ENCODE measurements around the gene HPSE2.
A peak's percentile ranks its signal among the peaks of the same experiment; 100 is the strongest.

The HPSE2 gene

DNA sequence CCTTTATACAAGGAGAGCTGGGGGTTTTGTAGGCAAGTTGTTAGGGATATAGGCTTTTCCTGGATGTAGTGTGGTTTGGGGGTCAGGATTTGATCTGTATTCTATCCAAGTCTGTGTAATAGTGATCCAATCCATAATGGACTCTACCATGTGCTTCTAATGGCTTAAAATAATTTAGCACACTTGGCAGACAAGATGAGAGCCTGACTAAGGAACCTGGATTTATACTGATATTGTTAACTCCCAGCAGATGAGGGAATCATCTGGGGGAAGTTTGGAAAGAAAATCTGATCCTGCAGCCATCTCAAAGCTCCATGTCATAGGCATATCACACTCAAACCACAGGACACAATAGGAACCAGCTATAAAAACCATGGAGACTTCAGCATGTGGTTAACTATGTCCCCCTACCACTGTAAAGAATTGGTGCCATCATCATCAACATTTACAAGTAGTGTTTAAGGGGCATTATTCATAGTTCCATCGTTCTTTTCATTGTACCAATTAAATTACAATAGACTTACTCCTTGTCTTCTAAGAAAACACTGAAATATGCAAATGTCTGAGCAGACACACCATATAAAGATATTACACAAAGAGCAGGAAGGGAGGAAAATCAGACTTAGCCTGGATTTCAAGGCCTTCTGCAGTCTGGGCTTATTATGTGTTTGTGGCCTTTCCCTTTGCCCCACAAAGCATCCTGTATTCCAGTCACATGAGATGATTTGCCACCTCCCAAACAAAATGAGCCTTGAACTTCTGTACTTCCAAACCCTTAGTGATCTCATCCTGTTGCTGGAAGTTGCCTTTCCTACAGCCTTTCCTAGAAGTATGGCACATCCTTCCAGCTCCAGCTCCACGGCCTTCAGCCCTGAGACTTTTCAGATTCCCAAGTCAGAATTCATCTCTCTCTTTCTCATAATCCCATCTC lies 766.4 kb downstream of the HPSE2 start:
- no peak for DNase-seq (ENCODE audit: low read depth in 3 of 3, low spot score in 1 of 3)

- peak; percentile 28 to 49 (median 29) for DNase-seq (ENCODE audit: low read depth in 3 of 3, low spot score in 1 of 3)
Observed at GRCh38 chr10:98467506-98468318, 767.9 kb downstream of the HPSE2 start.

DNA sequence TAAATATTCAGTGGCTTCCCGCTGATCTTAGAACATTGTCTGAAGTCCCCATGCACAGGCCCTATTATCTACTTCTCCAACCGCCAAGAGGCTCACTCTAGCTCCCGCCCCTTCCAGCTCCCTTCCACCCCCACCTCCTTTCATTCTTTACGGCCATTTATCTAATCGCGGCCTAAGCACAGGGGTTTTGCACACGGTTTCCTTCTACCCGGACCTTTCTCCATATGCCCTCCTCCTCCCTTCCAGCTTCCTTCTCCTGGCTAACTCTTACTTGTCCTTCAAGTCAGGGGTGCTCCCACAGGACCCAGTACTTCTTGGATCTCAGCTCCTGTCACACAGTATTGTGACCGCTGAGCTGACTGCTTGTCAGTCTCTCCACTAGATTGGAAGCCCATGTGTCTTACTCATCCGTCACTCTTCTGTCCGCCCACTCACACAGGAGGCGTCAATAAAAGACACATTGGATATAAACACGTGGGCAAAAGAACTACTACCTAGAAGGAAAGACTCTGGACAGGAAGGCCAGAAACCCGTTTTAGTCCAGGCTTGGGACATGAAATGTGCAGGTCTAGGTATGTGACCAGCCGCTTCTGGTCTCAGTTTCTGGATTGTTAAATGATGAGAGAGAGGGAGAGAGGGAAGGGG lies 768.7 kb downstream of the HPSE2 start:
- no peak for DNase-seq (ENCODE audit: low read depth in 3 of 3, low spot score in 1 of 3)

DNA sequence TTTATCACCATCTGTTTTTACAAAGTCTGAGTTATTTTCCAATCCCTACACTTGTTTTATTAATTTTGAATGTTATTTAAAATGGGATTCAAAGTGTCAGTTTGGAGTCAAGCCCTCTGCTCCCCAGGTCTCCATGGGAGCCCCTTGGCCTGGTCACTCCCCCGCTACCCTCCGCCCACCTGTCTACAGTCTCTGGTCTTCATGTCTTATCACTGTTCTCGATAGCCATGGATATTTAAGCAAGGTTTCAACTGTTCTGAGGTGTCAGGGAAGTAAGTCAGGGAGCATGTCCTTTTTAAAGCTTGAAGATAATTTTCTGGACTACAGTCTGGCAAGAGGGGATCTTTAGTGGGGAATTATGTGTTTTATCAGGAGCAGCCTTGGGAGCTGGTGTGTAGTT lies 769.8 kb downstream of the HPSE2 start:
- DNase-seq (ENCODE audit: low read depth in 3 of 3, low spot score in 1 of 3), result no peak

DNA sequence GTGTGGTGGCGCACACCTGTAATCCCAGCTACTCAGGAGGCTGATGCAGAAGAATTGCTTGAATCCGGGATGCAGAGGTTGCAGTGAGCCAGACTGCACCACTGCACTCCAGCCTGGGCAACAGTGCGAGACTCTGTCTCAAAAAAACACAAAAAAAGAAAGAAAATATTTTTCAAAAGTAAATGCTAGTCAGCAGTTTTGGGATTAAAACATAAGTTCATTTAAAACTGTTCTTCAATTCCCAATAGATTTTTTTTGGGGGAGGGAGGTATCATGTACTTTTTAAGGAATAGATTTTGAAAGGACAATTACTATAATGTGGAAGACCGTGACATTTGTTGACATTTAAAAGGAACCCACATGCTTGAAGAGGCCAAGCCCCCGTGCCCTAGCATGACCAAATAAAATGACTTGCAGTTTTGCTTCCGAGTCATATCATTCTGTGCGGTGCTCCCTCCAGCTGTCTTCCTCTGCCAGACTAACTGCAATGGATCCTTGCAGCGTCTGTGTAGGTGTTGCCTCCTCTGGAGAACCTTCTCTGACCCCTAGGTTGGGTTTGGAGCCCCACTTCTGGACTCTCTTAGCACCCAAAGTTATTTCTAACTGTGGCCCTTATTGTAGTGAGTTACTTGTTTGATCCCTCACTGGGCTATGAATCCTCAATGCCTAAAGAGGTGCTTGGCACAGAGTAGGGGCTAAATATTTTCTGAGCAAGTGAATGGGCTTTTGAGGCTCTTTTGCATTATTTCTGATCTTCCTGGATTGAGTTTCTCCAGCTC lies 771.5 kb downstream of the HPSE2 start:
- DNase-seq (ENCODE audit: low read depth in 3 of 3, low spot score in 1 of 3), result no peak

DNA sequence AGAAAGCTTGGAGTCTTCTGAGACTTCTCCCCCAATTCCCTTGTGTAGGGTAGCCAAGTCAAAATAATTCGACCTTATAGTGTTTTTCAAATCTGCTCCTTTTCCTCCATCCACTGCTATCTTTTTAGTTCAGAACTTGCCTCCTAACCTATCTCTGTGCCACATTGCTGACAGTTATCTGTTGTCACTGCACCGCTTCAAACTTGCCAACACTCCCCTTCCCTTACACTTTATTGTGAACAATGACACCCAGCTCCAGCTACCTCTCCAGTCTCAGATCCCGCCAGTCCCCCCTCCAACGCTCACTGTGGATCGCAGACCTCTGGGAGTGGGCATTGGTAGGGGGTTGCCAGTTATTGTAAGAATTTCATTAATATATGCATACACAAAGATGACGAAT lies 772.6 kb downstream of the HPSE2 start:
- no peak for DNase-seq (ENCODE audit: low read depth in 3 of 3, low spot score in 1 of 3)

DNA sequence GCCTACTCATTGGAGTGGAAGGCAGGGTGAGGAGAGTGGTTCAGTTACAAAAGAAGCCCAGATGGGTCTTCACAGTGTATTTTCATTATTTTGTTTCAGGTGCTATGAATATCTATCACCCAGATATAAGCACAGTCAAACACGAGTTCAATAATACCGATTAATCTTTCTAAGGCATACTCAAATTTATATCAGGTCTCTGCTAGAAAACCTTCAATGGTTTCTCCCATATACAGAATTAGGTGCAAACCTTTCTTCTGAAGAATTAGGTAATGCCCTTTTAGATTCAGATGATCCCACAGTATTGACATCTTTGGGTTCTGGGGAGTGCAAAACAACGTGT lies 774.2 kb downstream of the HPSE2 start:
- DNase-seq (ENCODE audit: low read depth in 3 of 3, low spot score in 1 of 3), result no peak

- no peak for DNase-seq (ENCODE audit: low read depth in 3 of 3, low spot score in 1 of 3)
Observed at GRCh38 chr10:98460837-98461499, 774.7 kb downstream of the HPSE2 start.

- no peak for DNase-seq (ENCODE audit: low read depth in 3 of 3, low spot score in 1 of 3)
Observed at GRCh38 chr10:98458809-98459784, 776.6 kb downstream of the HPSE2 start.

DNA sequence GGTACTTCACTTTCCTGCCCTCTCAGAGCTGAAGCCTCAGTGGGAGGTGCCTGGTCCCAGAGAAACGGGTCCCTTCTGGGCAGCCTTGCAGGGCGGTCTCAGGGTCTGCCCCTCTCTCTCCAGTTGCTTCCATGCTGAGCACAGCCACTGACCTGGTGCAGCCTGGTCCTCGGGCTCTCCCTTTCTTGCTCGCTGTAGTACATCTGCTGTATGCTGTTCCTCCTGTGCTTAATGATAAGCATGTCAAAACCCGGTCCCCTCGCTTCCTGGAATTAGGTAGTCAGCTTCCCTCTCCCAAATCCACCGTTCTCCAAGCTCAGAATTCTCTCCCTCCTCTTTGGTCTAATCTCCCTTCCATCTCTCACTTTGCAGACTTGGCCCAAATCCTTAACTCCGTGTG lies 777.9 kb downstream of the HPSE2 start:
- no peak for DNase-seq (ENCODE audit: low read depth in 3 of 3, low spot score in 1 of 3)

GRCh38 chr10:98456686-98457482 lies 778.8 kb downstream of the HPSE2 start:
- no peak for DNase-seq (ENCODE audit: low read depth in 3 of 3, low spot score in 1 of 3)

GRCh38 chr10:98456043-98456570 lies 779.5 kb downstream of the HPSE2 start:
- no peak for DNase-seq (ENCODE audit: low read depth in 3 of 3, low spot score in 1 of 3)

DNA sequence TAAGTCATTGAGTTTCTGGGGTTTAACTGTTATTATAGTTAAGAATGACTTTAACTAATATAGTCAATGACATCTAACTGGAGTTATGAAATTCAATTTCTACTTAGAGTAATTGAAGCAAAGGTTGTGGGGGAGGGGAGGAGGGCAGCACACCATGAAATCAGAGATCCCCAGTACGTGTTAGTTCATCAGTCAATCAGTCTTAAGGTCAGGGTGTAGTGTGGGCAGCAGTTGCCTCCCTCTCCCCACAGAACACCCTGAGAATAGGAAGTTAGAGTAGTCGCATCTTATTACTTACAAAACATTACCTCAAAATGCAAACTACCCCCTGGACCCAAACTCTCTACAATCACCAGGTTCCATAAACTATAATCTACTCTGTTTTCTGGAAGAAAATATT lies 781.9 kb downstream of the HPSE2 start:
- DNase-seq (ENCODE audit: low read depth in 3 of 3, low spot score in 1 of 3), result no peak

GRCh38 chr10:98450618-98451017 lies 785.0 kb downstream of the HPSE2 start:
- no peak for DNase-seq (ENCODE audit: low read depth in 3 of 3, low spot score in 1 of 3)

DNA sequence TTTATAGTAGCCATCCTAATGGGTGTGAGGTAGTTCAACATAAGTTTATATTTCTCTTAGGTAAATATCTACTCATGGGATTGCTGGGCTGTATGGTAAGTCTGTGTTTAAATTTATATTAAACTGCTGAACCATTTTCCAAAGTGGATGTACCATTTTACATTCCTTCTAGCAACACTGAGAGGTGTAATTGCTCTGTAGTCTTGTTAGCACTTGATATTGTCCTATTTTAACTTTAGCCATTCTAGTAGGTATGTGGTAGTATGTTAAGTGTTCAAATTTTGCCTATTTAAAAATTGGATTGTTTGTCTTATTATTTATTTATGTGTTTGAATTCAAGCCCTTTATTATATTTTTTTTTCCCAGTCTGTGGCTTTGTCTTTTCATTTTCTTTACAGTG lies 786.4 kb downstream of the HPSE2 start:
- no peak for DNase-seq (ENCODE audit: low read depth in 3 of 3, low spot score in 1 of 3)

- peak; percentile 52 to 80 (median 62) for DNase-seq (ENCODE audit: low read depth in 3 of 3, low spot score in 1 of 3)
Observed at GRCh38 chr10:98446661-98447221, 788.9 kb downstream of the HPSE2 start, which contains the start of gene HPS1. TSS of gene HPS1 (minus strand) at chr10:98446935. CDS start at chr10:98443240, 3,695 bp downstream.

DNA sequence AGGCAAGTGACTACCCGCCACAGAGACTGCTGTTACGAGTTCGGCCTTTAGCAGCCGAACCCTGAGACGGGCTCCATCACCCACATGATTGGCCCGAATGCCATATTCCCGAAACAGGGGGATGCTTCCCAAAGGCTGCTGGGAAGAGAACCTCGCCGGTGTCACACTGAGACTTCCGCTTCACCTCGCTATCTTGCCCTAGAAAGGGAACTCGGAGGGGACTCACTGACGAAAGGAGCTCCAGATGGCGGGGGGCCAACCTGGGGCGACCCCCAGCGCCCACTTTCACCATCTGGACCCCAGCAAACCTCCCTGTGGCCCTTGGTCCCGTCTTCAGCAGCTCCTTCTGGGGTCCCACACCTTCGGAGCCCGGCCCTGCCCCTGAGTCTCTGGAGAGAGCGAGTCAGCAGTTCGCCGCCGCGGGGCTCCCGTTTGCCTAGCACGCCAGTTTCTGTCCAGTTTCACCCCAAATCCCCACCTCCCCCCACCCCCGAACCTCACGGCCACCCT lies 789.4 kb downstream of the HPSE2 start:
- peak in 1 of 3 donors; percentile 28 for DNase-seq (ENCODE audit: low read depth in 3 of 3, low spot score in 1 of 3)
